Measurements from ENCODE around the gene AFF3.

AFF3 gene

DNA sequence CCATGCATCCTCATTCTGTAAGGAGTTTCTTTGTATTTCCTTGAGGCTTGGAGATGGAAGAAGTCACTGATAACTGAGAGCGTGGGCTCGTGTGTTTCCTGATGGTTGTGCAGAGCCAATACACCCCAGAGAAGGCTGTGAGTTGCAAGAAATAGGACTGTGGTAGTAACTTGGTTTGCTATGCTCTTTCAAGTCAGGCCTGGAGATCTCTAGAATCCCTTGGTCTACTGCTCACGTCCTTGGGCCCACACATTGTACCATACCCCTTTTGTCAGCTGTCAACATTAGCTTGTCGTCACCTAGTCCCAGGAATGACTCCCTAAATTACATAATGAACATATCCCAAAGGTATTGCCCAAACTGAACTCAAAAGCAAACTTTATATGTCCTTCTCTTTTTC lies 414.2 kb downstream of the AFF3 start:
- DNase-seq = no peak

DNA sequence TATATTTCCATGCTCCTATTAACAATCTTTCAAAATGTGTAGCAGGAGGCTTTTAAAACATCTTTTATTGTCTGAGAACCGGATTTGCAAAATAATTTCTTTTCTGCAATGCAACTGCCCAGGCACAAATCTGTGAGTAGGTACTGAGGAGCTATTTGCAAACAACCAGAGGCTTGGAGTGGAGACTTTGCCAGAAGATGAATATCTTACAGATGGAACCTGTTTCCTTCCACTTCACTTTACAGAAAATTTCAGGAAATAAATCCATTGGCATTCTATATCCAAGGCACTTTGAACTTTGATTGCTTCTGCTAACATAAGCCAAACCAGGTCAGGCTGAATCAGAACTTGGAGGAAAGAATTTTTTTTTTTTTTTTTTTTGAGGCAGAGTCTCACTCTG lies 415.2 kb downstream of the AFF3 start:
- DNase-seq = no peak

DNA sequence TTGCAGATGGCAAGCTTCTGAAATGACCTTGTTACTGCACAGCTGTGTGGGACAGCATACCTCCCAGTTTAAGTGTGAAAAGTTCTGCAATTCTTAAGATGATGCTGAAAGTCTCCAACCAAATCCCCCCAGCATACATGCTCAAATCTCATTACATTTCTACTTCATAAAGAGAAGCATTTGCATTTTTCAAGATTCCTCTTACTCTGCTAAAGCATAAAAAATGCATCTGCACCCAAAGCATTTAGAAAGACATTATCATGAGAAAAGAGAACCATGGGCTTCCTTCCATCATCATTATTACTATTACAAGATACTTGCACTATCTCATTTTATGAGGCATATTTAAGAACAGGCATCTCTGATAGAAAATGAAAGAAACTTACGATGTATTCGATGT lies 415.7 kb downstream of the AFF3 start:
- no peak for DNase-seq

DNA sequence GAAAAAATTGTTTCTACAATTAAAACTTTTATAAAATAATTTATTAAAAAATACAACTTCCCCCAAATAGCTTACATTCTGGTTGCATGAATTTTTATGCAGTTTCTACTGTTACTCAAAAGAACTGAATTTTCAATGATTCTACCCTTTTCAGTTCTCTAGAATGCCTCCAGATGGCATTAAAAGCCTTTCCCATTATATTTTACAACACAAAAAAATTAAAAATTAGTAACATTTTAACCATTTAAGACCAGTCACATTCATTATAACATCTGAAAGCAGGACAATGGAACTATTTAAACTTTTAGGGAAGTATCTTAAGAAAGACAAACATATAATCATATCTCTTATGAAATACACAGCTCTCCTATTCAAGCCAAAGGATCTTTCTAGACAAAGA lies 416.6 kb downstream of the AFF3 start:
- no peak for DNase-seq

DNA sequence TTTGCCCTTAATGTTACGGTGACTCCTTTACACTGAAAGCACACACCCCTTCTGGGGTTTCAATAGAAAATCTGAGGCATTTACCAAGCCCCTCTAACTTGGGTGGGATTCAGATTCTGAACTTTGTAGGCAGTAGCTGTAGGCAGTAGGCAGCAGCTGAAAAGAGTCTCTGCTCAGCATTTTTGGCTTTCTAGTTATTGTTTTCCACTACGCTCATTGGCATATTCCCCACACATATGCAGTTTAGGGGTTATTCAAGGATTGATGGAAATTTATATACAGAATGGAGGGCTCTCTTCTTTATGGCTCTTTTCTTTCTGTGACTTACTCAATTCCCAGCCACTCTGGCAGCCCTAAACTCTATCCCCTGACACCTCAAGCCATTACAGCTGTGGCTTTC lies 419.9 kb downstream of the AFF3 start:
- no peak for DNase-seq

DNA sequence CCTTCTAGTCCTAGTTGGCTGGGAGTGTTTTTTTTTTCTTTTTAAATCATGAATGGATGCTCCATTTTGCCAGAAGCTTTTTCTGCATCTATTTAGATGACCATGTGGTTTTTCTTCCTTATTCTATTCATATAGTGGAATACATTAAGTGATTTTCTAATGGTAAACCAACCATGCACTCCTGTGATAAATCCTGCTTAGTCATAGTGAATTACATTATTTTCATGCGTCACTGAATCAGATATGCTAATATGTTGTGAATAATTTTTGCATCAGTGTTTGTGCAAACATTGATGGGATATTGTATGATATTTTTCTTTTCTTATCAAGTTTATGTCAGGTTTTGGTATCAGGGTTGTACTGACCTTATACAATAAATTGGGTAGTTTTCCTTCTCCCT lies 423.3 kb downstream of the AFF3 start:
- DNase-seq = no peak

DNA sequence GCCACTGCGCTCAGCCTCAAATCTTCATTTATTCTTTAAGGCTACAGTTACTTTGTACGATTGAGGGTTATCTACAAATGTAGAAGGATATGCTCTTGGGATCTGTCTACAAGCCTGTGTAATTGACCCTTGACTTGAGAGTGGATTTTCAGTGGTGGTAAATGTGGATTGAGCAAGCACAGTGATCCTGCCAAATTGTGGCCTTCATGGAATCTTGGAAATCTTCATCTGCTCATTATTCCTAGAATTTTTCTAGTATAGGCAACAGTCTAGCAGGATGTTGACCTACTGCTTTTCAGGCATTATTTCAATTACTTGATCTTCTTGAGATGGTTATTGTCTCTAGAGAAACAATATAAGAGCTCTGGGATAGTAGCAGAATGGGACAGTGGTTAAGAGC lies 426.4 kb downstream of the AFF3 start:
- DNase-seq = no peak

DNA sequence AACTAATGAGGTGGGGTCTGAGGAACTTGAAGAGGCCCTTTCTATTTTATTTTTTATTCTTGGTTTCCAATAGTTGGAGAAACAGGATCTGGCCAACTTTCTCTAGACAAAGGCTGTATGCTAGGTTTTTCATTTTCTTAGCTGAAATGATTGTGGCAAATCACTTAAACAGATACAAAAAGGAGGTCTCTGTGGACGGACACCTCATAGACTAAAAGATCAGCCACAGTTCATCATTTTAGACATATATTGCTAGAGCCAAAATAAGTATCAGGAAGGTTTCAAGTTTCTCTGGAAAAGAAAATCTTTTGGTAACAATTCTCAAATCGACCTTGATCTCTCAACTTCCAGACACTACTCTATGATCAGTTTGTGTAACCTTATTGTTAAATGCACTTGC lies 428.0 kb downstream of the AFF3 start:
- no peak for DNase-seq

DNA sequence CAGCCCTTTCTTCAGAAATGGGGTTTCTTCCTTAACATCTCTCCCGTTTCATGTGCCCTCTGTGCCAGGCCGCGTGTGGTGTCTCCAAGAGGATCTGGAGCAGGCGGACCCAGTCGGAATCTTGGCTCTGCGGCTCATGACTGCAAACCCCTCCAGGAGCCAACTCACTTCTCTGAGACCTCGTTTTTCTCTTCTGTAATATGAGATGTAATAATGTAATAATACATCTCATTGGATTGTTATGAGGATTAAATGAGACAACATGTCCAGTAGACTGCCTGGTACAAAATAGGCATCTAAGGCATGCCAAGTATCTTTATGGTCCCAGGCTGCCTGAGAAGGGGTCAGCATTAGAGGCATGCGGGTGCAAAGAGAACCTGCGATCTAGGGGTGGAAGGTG lies 431.2 kb downstream of the AFF3 start:
- DNase-seq = peak; percentile 62

DNA sequence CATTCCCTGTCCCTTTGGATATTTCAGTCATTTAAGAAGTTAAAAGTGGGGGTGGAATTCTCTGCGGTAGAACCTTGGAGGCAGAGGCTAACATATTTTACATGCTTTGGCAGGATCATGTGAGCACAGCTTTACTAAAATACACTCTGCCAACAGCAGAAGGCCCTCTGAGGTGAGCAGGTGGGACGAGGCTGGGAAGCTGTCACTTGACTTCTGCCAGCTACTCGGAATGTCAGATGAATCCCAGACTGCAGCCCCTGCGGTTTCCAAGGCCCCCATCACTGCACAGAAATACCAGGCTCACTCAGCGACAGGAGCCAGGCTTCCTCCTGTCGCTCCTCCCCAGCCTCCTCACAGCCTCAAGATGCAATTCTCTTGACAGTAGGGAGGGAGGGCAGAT lies 431.7 kb downstream of the AFF3 start:
- peak; percentile 76 for DNase-seq

DNA sequence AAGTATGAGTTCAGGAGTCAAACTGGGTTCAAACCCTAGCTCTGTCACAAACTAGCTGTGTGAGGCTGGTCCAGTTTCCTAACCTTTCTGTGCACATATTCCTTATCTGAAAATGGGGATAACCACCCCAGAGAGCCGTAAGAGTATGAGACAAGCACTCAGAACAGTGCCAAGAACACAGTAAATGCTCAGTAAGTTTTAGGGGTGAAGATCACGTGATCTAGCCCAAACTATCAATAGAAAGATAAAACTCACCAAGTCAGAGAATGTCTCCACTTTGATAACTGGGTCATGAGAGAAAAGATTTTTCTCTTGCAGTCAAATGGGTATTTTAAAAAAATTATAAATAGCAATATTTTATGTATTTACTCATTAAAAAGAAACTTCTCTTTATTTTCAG lies 433.2 kb downstream of the AFF3 start:
- no peak for DNase-seq

DNA sequence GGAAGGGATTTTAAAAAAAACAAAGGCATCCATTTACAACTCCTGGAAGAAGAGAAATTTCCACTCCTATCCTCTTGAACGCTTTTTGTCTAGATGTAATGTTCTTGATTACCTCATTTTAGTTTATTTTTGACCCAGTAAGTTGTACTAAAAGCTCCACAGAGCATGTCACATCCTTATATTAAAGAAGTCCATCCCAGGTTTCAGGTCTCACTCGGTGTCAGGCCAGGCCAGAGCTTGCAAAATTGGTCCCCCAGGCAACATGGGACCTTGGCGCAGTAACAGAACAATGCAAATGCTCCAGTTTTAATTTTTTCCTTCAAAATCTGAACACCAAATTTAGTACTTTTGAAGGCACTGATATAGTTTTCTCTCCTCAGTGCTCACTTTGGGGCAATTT lies 434.2 kb downstream of the AFF3 start:
- peak; percentile 68 for DNase-seq

DNA sequence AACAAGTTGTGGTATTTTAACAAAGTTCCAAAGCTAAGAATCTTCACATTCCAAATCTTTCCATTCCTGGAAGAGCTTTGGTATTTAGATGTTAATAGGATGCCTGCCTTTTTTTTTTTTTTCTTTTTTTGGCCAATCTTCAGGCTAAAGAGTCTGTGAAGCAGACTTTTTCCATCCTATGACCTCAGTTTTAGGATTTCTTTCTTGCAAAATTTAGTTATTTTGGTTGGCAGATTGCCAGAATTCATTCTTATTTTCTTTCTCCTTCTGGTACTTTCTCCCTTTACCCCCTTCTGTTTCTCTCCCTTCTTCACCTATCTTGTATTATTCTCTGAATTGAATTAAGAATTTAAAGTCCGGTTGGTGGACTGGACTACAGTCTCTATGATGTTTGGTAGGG lies 434.8 kb downstream of the AFF3 start:
- no peak for DNase-seq

DNA sequence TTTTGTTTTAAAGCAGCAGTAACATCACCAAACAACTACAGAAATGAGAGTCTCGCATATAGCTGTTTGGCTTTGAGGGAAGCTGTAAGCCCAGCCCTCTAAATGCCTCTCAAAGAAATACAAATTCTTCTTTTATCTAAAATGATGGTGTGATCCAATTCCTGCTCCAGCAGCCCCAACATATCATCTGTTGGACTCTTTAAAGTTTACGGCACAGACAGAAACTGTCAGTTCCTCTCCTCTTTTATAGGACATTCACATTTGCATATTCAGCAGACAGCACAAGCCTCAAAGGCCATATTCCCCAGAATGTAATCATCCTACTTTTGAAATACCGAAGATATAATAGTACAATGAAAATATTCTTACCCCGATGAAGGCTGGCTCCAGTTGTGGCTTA lies 435.7 kb downstream of the AFF3 start:
- no peak for DNase-seq

DNA sequence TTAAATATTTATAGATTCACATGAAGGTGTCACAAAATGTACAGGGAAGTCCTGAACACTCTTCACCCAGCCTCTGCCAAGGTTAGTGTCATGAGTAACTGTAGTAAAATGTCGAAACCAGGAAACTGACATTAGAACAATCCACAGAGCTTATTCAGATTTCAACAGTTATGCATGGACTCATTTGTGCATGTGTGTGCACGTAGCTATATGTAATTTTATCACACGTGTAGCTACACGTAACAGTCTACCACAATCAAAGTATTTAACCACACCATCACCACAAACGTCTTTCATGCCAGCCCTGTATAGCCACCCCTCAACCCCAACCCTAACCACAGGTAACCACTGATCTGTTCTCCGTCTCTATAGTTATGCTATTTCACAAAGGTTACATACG lies 440.9 kb downstream of the AFF3 start:
- no peak for DNase-seq

DNA sequence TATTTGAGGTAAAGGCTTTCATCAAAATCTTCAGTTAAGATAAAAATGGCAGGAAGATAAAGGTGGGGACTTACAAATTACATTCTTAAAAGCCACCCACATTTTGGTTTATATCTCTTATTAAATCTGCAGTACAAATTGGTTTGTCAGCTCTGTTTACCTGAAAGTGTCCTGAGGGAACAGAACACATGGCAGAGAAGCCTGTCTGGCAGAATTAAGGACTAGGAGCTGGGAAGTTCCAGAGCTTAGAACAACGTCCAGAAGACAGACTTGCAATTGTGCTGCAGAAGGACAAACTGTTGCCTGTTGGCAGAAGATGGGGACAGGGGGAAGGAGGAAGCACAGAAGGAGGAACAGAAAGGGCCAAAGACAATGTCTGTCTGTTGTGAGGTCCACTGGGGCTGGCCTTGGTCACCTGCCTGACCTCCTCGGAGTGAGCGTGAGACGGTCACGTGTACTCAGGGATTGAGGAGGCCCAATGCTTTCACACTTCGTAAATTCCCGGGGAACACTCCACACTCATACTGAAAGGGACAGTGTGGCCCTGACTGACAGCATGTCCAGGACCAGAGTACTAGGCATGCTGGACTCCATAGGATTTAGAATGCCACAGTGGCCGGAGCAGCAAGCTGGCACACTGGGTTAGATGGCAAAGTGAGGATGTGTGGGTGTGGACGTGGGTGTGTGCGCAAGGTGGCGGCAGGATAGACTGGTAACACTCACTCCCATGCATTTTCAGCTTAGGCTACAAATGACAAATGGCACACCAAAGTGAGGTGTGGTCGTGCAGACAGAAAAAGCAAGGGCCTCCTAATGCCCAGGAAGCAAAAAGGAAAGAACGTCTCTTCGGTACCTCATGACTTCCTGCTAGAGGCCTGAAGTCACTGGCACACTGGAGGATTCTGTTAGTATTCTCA lies 441.6 kb downstream of the AFF3 start:
- DNase-seq = no peak

DNA sequence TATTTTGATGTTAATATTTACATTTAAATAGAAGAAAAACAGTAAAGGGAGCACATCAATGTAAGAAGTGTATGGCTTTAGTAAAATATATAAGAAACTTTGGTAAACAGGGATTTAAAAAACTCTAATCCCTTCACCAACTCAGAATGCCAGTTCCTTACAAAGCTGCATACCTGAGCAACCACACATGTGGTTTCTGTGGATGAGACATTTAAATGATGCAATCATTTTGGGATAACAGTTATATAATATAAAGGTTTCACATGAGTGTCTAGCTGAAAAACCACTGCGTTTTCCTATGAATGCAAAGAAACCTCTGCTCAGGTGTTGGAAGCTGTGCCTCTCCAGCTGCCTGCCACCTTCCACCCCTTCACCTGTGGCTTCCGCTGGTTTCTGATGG lies 443.5 kb downstream of the AFF3 start:
- no peak for DNase-seq

DNA sequence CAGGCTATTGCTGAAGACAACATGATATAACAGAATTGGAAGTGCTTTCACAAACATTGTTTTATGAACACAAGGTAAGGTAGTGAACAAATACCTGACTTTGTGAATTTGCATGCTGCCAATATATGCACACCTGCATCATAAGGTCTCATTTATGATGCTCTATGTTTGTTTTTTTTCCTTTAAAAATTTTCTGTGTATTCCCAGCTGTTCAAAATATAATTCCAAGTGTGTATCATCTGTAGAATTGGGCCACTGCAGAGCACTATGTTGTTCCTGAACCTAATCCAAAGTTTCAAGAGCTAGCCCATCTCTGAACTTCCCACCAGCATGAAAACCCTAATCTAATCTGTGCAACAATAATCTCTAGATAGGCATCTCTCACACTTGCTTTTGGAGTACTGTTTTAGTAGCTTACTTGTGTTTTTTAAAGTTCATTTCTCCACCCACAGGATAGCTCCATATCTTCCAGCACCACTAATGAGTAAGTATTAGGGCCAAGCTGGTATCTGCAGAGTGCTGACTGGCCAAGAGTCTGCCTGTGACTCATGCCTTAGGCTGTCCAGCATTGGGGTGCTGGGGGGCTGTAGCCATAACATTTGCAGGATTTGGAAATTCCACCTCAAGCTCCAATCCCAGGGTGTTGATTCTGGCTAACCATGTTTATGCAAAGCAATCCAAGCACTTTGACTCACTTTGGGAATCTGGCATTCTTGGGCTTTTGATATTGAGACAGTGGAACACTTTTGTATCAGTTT lies 444.4 kb downstream of the AFF3 start:
- peak; percentile 37 for DNase-seq

DNA sequence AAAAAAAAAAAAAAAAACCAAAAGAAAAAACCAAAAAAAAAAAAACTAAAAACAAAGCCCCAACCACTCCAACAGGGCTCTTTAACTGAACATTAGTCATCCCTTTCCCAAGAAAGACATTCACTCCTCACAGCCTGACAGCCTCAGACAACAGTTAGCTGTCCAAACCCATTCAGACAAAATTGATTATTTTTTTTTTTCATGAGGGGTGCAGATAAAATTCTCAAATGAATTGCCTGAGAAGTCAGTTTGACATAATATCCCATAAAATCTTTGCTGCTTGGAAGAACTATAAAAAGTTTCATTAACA lies 446.5 kb downstream of the AFF3 start:
- no peak for DNase-seq

DNA sequence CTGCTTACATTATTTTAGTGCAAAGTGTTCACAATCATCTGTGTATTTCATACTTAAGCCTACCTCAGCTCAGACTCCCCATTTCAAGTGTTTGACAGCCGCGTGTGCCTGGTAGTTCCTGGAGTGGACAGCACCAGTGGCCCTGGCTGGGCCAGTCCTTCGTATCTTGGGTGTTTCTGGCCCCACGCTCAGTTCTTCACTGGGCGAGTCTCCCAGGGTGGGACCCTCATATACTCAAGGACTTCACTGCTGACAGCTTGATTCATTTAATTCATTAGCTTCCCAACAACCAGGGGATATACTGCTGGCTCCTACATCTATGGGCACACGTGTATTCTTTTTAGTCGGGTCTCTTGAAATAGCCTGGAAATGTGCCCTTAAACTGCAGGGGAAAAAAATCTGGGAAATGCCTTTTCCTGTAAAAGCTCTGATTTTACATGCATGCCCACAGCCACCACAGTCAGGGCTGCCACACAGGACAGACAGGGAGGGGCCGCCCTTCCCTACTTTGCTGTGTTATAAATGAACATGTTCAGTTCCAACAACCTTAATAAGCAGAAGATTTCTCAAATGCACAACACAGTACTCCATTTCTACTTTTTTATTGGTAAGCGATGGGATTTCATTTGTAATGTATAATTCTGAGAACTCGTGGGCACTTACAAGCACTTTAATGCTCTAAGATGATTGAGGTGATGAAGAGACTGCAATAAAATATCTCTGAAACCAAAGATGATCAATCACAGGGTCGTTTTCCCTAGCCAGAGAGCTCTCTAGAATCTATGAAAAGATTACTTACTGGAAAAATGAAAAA lies 447.1 kb downstream of the AFF3 start:
- DNase-seq = peak; percentile 44

DNA sequence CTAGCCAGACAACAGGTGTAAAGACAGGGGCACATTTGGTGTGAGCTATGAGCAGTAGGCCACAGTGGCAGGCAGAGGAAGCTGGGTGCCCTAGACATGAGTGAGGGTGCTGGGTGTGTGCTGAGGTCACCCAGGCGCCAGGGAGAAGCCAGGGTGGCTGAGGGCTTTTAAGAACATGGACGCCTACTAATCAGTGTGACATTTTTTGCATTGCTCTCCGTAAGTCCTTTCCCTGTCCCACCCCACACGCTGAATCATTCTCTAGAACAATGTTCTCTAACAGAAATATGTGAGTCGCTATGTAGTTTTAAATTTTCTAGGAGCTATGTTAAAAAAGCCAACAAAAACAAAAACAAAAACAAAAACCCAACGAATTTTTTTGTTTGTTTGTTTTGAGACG lies 448.1 kb downstream of the AFF3 start:
- DNase-seq = no peak

DNA sequence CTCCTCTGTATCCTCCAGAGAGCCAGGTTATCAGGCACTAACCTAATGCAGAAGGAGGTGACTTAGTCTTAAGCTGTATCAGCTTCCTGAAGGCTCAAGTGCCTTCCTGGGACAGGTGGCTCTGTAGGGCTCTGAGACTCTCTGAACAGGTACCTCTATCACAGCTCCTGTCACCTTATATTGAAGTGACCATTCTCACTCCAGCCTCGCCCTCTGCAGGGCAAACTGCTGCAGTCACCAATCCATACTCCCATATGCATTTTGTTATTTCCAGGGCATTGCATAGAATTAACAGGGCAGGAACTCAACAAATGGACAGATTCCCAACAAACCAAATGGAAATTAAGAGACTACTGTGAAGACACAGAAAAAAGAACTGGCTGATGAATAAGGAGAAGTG lies 449.6 kb downstream of the AFF3 start:
- no peak for DNase-seq

DNA sequence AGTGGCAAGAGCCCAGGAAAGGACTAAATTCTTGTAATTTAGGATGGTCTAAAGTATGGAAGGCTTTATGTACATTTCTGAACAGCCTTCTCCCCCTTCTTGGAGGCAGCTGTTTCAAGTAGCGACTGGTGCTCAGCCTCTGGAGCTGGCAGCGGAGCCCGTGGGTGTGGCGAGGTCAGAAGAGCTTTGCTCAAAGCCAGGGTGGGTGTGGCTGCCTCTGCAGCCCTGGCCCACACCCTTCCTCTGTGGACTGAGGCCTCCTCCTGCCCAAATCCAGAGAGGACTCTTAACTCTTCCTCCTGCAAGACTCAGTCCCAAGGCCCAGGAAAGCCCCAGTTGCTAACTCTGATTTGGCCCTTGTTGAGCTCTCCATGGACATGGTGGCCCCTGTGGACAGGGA lies 450.5 kb downstream of the AFF3 start:
- peak; percentile 75 for DNase-seq
